ENCODE measurements around the gene BRAF.
"Not testable (repeated sequence)": the region's sequence is repeated elsewhere in the genome, so short reads cannot be mapped to it uniquely, and the experiment has no call there.

BRAF gene

DNA sequence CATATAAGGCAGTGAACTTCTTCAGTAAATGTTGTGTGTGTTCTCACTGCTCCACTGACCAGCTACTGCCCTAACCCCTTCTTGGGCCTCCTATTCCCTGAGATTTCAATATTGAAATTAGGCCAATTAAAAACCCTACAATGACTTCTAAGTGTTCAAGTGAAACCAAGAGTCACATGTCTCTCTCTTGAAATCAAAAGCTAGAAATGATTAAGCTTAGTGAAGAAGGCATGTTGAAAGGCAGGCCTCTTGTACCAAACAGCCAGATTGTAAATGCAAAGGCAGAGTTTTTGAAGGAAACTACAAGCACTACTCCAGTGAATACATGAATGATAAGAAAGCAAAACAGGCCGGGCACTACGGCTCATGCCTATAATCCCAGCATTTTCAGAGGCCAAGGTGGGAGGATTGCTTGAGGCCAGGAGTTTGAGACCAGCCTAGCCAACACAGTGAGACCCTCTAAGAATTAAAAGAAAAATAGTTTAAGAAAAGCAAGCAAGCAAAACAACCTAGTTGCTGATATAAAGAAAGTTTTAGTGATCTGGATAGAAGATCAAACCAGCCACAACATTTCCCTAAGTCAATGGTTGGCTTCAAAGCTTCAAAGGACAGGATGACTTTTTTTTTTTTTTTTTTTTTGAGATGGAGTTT, 22.3 kb downstream of the BRAF start:
- H3K27ac Mint-ChIP-seq, result peak overlapping the region; percentile 12
- H3K9me3 Mint-ChIP-seq, result no peaks in the 10 kb centered on the region

DNA sequence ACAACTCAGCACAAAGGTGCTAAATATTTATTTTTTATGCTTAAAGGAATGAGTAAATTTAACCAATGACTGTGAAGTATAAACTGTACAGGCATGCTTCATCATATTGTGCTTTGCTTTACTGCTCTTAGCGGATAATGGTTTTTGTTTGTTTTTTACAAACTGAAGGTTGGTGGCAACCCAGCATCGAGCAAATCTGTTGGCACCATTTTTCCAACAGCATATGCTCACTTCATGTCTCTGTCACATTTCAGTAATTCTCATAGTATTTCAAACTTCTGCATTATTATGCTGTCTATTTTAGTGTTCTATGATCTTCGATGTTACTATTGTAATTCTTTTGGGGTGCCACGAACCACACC, 22.8 kb downstream of the BRAF start:
- Mint-ChIP-seq H3K4me3 (peak overlapping the region; percentile 31), H3K9me3 (no peaks in the 10 kb centered on the region), H3K36me3 (no peaks in the 10 kb centered on the region), H3K27ac (peak overlapping the region; percentile 12), H3K4me1 (peaks cover 45% of the 10 kb centered on the region)
- ATAC-seq (no peak), DNase-seq (ENCODE audit: low spot score in 2 of 2) (no peak)

More for the DNA sequence above, 22.3 kb downstream of the BRAF start:
- Mint-ChIP-seq H3K4me1 (peaks cover 45% of the 10 kb centered on the region), H3K36me3 (no peaks in the 10 kb centered on the region), H3K4me3 (peak overlapping the region; percentile 31)
- DNase-seq (ENCODE audit: low spot score in 2 of 2) (no peak), ATAC-seq (peak; percentile 83)

DNA sequence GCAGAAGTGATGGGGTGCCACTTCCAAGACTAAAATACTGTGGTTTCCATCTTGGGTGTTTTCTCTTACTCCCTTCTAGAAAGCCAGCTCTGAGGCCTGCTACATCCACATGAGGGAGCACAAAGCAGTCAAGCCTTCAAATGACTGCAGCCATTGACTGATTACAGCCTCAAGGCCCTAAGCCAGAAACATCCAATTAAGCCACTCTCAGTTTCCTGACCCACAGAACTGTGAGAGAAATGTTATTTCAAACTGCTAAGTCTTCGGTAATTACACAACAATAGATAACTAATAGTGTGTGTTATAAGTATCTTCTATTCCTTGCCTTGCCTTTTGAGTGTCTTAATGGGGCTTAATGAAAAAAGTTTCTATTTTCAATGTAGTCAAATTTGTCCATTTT, 24.8 kb downstream of the BRAF start:
- Mint-ChIP-seq H3K9me3 (no peaks in the 10 kb centered on the region), H3K27ac (no peak overlapping the region), H3K4me1 (peaks cover 45% of the 10 kb centered on the region), H3K4me3 (no peak overlapping the region), H3K36me3 (no peaks in the 10 kb centered on the region)
- no peak for ATAC-seq
- DNase-seq (ENCODE audit: low spot score in 2 of 2), result no peak

DNA sequence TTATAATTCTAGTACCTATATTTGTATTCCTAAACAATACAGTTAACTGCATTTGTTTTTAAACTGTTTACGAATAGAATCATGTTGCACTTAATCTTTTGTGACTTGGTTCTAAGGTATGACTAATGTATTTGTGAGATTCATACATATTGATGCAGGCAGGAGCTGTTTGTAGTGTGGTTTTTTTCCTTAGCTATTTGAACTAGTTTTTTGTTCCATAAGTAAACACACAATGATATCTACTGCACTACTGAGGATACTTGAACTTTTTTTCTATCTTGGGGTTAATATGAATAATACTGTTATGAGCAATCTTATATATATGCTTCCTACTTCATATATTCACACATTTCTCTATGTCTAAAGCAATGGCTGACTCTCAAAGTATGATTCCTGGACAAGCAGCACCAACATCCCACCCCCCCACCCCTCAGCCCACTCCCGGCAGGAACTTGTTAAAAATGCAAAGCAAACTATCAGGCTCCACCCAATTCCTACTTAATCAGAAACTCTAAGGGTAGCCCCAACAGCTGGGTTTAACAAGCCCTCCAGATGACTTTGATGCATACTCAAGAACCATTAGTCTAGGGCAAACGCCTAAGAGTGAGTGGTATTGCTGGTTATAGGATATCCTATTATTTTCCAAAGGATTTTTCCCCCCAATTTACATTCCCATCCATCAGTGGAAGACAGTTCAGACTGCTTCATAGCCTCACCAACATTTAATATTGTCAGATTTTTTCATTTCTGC, 25.8 kb downstream of the BRAF start:
- Mint-ChIP-seq H3K27ac (no peak overlapping the region), H3K4me1 (peaks cover 42% of the 10 kb centered on the region), H3K9me3 (no peaks in the 10 kb centered on the region), H3K36me3 (peaks cover 2% of the 10 kb centered on the region), H3K4me3 (no peak overlapping the region)
- no peak for DNase-seq (ENCODE audit: low spot score in 2 of 2)
- peak; percentile 85 for ATAC-seq

DNA sequence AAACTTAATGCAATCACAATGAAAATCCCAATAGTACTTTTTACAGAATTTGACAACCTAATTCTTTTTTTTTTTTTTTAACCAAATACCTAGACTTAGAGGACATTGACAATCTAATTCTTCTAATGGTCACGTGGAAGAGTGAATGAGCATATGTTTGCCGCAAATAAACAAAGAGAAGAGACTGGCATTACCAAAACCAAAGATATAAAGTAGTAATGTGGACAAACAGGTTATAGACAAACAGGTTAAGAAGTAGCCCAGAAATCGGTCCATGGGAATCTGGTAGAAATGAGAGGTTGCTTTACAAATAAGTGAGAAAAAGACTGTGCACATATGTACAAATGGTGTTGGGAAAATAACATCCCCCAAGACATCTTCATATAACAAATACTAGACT, 27.7 kb downstream of the BRAF start:
- no peak for ATAC-seq
- H3K9me3 Mint-ChIP-seq, result no peaks in the 10 kb centered on the region
- peaks cover 10% of the 10 kb centered on the region for H3K36me3 Mint-ChIP-seq
- peaks cover 38% of the 10 kb centered on the region for H3K4me1 Mint-ChIP-seq
- H3K4me3 Mint-ChIP-seq, result no peak overlapping the region
- no peak overlapping the region for H3K27ac Mint-ChIP-seq
- DNase-seq (ENCODE audit: low spot score in 2 of 2), result no peak

DNA sequence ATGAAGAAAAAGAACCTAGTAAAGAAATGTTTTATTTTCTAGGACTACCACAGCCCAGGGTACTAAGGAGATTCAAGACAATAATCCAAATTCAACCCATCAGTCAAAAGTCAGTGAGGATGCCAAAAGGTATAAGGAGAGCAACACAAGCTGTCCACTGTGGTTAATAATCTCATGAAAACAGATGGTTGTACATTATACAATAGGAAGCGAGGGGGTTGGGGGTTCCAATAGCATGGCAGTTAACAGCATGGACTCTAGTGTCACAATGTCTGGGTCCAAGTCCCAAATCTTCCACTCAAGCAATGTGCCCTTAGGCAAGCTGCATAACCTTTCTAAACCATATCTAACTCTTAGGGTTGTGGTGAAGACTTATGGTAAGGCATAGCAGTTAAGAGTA, 35.1 kb downstream of the BRAF start:
- ATAC-seq (no peak), DNase-seq (ENCODE audit: low spot score in 2 of 2) (no peak)
- Mint-ChIP-seq H3K4me1 (peaks cover 47% of the 10 kb centered on the region), H3K36me3 (peaks cover 10% of the 10 kb centered on the region), H3K4me3 (no peak overlapping the region), H3K27ac (no peak overlapping the region), H3K9me3 (no peaks in the 10 kb centered on the region)

DNA sequence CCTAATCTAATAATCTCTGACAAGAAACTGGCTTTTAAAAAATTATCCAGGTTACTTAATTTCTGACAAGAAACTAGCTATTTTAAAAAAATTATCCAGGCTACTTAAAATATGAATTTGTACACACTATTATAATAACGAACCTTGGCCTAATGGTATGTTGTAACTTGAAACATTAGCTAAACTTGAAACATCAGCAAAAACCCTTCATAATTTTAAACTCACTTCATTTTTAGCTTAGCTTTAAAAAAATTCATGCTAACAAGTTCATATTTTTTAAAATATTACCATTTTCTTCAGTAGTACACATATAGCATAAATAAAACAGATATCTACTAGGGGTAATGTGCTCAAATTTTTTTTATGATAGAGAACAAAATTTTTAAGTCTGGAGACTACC, 35.6 kb downstream of the BRAF start:
- peaks cover 47% of the 10 kb centered on the region for H3K4me1 Mint-ChIP-seq
- no peaks in the 10 kb centered on the region for H3K9me3 Mint-ChIP-seq
- no peak overlapping the region for H3K27ac Mint-ChIP-seq
- ATAC-seq, result no peak
- DNase-seq (ENCODE audit: low spot score in 2 of 2), result no peak
- H3K36me3 Mint-ChIP-seq, result peaks cover 10% of the 10 kb centered on the region
- H3K4me3 Mint-ChIP-seq, result no peak overlapping the region

DNA sequence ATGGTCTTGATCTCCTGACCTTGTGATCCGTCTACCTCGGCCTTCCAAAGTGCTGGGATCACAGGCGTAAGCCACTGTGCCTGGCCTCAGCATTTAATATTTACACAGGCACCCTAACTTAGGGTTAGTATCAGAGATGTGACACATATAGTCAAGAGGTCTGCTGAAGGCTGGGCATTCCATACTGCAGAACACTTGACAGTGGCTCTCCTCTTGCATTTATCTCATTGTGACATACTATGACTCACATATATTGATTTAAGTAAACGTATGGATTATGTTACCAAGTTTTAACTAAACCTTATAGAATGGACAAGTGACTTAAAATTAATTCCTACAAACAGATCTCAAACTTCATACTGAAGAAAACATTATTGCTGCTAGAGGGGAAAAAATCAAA, 36.6 kb downstream of the BRAF start:
- no peak overlapping the region for H3K27ac Mint-ChIP-seq
- H3K4me1 Mint-ChIP-seq, result peaks cover 44% of the 10 kb centered on the region
- ATAC-seq (no peak), DNase-seq (ENCODE audit: low spot score in 2 of 2) (no peak)
- H3K36me3 Mint-ChIP-seq, result no peaks in the 10 kb centered on the region
- H3K4me3 Mint-ChIP-seq, result no peak overlapping the region
- H3K9me3 Mint-ChIP-seq, result no peaks in the 10 kb centered on the region

DNA sequence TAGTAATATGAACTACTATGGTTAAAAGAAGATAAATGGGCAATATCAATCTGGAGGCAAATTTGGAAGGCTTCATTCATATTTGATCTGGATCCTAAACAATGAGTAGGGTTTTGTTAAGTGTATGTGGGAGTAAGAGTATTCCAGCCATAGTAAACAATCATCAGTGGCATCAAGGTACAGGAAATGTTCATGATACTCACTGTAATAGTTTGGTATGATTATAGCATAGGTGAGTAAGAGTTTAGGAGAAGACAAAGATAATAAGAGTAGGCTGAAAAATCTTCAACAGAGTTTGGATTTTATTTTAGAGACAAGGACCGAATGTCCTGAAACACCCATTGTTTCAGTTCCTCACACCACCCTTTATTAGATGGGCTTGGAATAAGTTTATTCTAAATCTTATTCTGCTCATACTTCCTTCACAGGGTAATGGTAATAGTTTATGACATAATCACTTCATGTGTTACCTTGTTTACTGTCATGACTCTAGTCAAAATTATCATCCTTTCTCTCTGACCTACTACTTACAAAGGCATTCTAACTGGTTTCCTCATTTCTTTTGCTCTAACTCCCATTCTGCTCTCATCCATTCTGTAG, 38.9 kb downstream of the BRAF start:
- peak; percentile 43 for ATAC-seq
- no peak overlapping the region for H3K4me3 Mint-ChIP-seq

DNA sequence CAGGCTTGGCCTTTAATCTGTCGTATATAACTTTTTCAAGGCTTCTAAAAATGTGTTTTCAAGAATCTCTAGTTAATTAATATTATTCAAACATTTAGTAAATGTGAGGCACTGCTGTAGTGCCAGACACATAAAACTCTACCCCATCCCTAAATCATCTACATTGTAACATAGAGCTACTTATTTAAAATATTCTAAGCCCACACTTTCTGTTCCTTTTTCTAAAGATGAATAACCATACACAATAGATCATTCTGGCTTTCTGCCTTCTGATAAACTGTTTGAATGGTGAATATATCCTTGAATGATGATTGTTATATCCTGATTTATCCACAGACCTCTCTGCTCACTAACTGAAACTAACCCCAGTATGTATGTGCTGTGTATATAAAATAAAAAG, 41.4 kb downstream of the BRAF start:
- no peaks in the 10 kb centered on the region for H3K9me3 Mint-ChIP-seq
- no peak for ATAC-seq
- H3K4me1 Mint-ChIP-seq, result peaks cover 46% of the 10 kb centered on the region
- no peak overlapping the region for H3K4me3 Mint-ChIP-seq
- H3K36me3 Mint-ChIP-seq, result no peaks in the 10 kb centered on the region
- no peak for DNase-seq (ENCODE audit: low spot score in 2 of 2)
- no peak overlapping the region for H3K27ac Mint-ChIP-seq

More for the DNA sequence above, 38.9 kb downstream of the BRAF start:
- no peak overlapping the region for H3K27ac Mint-ChIP-seq
- DNase-seq (ENCODE audit: low spot score in 2 of 2), result no peak
- H3K9me3 Mint-ChIP-seq, result no peaks in the 10 kb centered on the region
- peaks cover 49% of the 10 kb centered on the region for H3K4me1 Mint-ChIP-seq
- H3K36me3 Mint-ChIP-seq, result no peaks in the 10 kb centered on the region

DNA sequence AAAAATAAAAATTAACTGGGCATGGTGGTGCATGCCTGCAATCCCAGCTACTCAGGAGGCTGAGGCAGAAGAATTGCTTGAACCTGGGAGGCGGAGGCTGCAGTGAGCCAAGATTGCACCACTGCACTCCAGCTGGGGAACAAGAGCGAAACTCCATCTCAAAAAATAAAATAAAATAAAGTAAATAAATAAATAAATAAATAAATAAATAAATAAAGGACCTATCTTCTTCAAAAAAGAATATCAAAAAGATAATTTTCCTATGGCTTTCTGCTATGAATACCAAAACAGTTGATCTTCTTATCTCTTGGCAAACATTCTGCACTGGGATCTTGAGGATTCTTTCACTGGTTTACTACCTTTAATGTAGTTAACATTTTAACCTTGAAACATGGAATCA, 41.9 kb downstream of the BRAF start:
- peaks cover 46% of the 10 kb centered on the region for H3K4me1 Mint-ChIP-seq
- H3K27ac Mint-ChIP-seq, result not testable (repeated sequence)

DNA sequence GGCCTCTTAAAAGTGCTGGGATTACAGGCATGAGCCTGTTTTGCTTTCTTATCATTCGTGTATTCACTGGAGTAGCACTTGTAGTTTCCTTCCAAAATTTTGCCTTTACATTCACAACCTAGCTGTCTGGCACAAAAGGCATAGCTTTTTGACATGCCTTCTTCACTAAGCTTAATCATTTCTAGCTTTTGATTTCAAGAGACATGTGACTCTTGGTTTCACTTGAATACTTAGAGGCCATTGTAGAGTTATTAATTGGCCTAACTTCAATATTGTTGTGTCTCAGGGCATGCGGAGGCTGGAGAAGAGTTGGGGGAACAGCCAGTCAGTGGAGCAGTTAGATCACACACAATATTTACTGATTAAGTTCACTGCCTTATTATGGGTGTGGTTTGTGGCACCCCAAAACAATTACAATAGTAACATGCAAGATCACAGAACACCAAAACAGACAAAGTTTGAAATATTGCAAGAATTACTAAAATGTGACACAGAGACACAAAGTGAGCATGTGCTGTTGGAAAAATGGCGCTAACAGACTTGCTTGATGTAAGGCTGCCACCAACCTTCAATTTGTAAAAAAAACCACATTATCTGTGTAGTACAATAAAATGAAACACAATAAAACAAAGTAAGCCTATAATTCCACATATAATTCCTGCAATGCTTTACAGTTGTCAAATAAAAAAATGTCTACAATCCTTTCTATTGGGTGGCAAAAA, 43.1 kb downstream of the BRAF start:
- H3K4me3 Mint-ChIP-seq, result no peak overlapping the region
- H3K9me3 Mint-ChIP-seq, result no peaks in the 10 kb centered on the region
- no peak overlapping the region for H3K27ac Mint-ChIP-seq
- no peak for DNase-seq (ENCODE audit: low spot score in 2 of 2)
- peaks cover 46% of the 10 kb centered on the region for H3K4me1 Mint-ChIP-seq
- ATAC-seq, result peak; percentile 79
- no peaks in the 10 kb centered on the region for H3K36me3 Mint-ChIP-seq

More for the DNA sequence above, 41.9 kb downstream of the BRAF start:
- H3K36me3 Mint-ChIP-seq; H3K4me3 Mint-ChIP-seq; DNase-seq (ENCODE audit: low spot score in 2 of 2); H3K9me3 Mint-ChIP-seq; ATAC-seq: not testable (repeated sequence)

DNA sequence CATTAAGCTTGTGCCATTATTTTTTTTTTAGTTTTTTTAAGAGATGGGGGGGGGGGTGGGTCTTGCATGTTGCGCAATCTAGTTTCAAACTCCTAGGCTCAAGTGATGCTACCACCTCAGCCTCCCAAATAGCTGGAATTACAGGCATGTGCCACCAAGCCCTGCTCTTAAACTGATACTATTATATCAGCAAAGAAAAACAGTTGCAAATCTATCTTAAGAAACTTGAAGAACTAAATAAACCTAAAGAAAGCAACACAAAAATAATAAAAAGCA, 47.5 kb downstream of the BRAF start:
- ATAC-seq, result no peak

DNA sequence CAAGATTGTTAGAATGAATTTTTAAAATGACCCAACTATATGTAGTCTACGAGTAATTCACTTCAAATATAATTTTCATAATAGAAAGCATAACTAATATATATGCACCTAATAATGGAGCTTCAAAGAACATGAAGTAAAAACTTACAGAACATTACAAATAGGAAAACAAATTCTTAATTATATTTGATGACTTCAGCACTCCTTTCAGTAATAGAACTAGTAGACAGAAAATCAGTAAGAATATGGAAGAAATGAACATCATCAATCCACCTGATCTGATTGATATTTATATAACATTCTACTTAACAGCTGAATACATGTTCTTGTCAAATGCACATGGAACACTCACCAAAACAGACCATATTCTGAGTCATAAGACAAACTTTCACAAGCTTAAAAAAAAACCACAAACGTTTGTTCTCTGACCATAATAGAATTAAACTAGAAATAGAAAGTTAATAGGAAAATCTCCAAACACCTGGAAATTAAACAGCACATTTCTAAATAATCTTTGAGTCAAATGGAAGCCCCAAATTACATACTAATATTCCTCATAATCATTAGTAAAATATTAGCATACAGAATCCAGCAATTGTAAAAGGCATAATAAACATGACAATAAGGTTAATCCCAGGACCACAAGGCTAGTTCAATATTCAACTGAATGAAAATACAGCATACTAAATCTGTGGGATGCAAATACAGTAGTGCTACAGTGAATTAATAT, 48.0 kb downstream of the BRAF start:
- ATAC-seq (peak; percentile 81), DNase-seq (ENCODE audit: low spot score in 2 of 2) (no peak)
- peaks cover 39% of the 10 kb centered on the region for H3K4me1 Mint-ChIP-seq
- H3K4me3 Mint-ChIP-seq, result no peak overlapping the region
- no peaks in the 10 kb centered on the region for H3K9me3 Mint-ChIP-seq
- H3K27ac Mint-ChIP-seq, result no peak overlapping the region
- peaks cover 9% of the 10 kb centered on the region for H3K36me3 Mint-ChIP-seq

More for the DNA sequence above, 47.5 kb downstream of the BRAF start:
- no peaks in the 10 kb centered on the region for H3K9me3 Mint-ChIP-seq
- H3K27ac Mint-ChIP-seq, result no peak overlapping the region
- DNase-seq (ENCODE audit: low spot score in 2 of 2), result no peak
- H3K4me3 Mint-ChIP-seq, result no peak overlapping the region
- H3K4me1 Mint-ChIP-seq, result peaks cover 41% of the 10 kb centered on the region
- H3K36me3 Mint-ChIP-seq, result peaks cover 9% of the 10 kb centered on the region

DNA sequence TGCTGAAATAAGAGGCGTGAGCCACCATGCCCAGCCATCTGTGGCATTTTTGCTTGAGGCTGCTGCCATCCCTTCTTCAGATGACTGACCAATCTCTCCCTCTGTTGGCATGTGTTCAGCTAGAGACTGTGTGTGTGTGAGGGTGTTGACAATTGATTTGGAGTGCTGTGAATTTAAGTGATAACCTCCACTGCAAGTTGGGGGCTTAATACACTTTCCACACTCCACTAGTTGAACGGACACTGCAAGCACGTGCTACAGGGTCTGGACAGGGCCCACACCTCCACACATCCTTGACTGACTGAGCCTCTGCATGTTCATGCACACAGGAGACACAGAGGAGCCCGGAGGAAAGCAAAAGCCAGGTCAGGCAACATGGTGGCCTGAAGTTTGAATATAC, 51.3 kb downstream of the BRAF start:
- no peaks in the 10 kb centered on the region for H3K9me3 Mint-ChIP-seq
- H3K4me1 Mint-ChIP-seq, result peaks cover 27% of the 10 kb centered on the region
- no peak overlapping the region for H3K27ac Mint-ChIP-seq
- H3K36me3 Mint-ChIP-seq, result peaks cover 9% of the 10 kb centered on the region
- no peak for DNase-seq (ENCODE audit: low spot score in 2 of 2)
- no peak overlapping the region for H3K4me3 Mint-ChIP-seq
- no peak for ATAC-seq
